DMS53 (cell line): Measurements from ENCODE around the gene MIS12.

Experiments used
- DNase-seq: peaks from one replicate; lab custom pipeline; 2025; lab: John Stamatoyannopoulos, UW

The MIS12 gene

DNA sequence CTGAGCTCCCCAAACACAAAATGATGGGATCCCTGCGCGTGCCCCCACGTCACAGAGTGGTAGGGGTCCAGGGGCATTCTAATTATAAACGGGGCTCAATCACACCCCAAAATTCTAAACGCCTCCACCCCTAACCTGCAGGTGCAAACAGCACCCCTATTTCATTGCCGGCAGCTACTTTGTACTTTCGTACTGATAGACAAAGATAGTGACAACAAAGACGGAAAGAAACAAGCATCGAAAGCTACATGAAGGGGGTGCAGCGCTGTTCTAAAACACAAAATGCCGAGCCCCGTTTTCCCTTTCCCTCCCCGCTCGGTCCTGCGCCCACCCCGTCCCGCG, 13.9 kb downstream of the MIS12 start:
- DNase-seq = no peak

DNA sequence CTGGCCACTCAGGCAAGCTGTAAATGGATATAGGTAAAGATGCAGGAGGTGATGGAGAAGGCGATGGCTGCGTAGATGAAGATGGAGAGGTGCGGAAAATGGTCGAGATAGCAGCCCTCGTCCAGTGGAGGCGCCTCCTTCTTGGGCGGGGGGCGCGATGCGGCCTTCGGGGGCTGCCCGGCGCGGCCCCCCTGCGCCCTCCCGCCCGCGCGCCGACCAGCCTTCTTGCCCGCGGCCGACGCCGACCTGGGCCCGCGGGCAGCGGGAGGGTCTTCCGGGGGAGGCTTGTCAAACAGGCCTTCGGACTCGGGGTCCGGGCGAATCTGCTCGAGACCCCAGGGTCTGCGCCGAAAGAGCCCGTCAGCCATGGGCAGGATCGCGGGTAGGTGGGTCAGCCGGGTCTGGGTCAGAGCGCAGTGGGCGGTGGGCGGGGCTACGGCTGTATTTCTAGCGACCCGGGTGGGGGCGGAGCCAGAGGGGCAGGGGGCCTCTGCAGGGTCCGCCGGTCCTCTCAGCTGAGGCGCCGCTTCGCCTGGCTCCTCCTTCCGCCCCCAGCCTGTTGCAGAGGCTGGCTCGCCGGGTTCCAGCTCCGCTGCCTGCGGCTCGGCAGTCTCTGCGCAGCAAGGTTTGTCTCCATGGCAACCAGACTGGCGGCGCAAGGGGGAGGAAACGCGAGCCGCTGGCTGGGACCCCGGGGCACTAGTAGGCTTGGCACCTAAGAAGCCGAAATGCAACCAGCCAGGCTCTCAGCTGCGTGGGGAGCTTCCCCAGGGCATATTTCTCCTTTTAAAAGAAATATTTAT, 14.4 kb downstream of the MIS12 start:
- peak; percentile 84 for DNase-seq

DNA sequence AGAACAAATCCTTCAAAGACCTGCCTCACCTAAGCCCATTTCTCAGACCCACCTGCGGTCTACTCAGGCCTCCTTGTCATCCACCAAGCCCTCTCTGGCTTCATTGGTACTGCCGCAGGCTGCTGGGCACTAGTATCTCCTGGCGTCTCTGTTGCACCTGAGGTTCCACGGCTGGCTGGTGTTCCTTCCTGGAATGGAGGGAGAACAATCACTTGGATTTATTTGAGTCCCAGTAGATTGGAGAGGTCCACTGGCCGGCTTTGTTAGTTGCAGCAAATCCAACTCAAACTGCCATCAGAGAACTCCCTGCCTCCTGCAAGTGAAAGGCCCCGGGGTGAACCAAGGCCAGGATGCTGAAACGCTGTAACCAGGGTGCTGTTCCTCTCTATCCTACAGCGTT, 15.3 kb downstream of the MIS12 start:
- no peak for DNase-seq

DNA sequence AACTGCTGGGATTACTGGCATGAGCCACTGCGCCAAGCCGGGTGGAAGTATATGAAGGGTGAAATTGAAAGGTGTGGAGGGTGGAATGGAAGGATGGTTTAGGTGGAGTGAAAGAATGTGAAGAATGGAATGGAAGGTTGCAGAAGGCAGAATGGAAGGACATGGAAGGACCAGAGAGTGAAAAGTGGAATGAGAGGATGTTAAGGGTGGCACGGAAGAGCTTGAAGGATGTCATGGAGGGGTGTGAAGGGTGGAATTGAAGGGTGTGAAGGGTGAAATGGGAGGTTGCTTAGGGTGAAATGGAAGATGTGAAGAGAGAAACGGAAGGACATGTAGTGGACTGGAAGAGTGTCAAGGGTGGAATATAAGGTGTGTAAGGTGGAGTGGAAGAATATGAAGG, 16.2 kb downstream of the MIS12 start:
- no peak for DNase-seq

DNA sequence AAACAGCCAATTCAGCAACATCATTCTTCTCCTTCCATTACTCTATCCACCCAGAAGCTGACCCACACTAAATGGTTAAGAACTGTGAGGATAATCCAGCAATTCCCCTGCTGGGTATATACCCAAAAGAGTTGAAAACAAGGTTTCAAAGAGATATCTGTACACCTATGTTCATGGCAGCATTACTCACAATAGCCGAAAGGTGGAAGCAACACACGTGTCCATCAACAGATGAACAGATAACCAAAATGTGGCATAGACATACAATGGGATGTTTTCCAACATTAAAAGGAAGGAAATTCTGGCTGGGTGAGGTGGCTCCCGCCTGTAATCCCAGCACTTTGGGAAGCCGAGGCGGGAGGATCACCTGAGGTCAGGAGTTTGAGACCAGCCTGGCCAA, 19.9 kb downstream of the MIS12 start:
- DNase-seq = peak; percentile 41

DNA sequence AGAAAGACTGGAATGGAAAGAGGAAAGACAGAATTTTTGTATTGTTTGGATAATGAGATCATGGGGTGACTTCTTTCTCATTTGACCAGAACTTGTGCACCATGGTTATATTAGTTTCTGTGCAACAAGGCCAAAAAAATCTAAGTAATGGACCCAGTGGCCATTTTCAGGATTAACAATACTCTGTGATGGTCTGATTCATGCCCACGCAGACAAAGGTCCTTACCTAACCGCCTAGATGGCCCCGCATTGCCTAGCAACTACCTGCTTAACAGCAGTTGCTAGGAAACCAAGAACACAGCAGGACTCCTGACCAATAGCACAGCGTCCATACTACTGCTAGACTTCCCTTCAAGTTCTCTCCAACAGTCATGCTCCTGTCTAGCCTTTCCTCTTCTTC, 22.4 kb downstream of the MIS12 start:
- peak; percentile 68 for DNase-seq

DNA sequence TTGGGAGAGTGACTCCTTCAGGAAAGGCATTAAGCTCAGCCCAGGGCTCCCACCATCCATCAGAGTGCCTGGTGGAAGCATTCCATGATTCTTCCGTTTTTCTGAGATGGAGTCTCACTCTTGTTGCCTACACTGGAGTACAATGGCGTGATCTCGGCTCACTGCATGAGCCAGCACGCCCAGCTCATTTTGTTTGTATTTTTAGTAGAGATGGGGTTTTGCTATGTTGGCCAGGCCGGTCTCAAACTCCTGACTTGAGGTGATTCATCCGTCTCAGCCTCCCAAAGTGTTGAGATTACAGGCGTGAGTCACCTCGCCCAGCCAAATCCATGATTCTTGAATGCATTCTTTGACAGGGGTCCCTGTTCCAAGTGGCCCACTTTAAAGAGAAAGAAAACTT, 23.1 kb downstream of the MIS12 start:
- no peak for DNase-seq

DNA sequence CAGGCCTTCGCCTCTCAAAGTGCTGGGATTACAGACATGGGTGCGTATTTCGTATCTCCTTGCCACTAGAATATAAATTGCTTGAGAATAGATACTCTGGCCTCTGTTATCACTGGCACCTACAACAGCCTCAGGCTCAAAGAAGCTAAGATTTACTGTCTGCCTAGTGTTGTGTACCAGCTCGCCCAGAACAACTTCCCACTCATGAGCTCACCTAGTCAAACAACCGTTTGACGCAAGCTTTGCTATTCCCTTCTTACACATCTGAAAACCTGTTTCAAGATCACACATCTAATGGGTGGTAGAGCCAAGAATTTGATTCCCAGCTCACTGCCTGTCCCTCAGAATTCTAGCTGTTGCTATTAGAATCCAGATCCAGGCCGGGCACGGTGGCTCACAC, 24.4 kb downstream of the MIS12 start:
- DNase-seq = peak; percentile 27

DNA sequence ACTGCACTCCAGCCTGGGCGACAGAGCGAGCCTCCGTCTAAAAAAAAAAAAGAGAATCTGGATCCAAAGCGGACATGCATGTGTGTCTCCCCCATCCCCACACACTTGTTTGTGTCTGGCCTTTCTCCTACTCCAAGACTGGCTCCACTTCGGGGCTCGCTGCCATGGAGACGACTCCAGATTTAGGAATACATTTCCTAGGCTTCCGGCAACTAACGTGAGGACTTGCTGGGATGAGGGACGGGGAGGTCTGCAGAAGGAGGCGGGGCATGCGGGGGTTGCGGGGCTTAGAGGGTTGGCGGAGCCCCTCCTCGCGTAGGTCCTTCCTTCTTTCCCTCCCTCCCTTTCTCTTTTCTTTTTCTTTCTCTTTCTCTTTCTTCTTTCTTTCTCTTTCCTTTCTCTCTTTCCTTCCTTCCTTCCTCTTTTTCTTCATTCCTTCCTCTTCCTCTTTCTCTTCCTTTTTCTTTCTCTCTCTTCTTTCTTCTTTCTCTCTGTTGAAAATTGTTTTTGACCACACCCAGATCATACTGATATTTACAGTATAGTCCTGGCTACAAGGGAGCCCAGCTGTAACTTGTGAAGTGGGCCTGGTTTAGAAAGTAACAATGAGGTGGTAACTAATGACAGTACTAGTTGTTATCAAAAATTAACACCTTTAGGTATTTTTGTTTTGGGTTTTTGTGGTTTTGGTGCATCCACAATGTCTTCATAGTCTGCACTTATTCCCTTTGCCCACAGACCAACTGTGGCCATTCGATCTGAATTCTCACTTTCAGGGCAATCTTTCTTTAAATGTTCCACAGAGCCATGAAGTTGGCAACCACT, 25.2 kb downstream of the MIS12 start:
- no peak for DNase-seq

DNA sequence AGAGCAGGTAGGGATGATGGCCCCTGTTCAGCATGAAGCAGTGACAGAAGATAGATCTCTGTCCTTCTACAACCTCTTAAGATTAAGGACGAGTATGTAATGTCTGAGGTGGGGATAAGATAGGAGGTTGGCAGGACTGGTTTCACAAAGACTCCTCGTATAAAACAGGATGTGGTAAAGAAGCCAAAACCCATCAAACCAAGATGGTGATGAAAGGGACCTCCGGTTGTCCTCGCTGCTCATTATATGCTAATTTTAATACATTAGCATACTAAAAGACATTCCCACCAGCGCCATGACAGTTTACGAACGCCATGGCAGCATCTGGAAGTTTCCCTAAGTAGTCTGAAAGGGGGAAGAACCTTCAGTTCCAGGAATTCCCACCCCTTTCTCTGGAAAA, 27.3 kb downstream of the MIS12 start:
- DNase-seq = no peak

DNA sequence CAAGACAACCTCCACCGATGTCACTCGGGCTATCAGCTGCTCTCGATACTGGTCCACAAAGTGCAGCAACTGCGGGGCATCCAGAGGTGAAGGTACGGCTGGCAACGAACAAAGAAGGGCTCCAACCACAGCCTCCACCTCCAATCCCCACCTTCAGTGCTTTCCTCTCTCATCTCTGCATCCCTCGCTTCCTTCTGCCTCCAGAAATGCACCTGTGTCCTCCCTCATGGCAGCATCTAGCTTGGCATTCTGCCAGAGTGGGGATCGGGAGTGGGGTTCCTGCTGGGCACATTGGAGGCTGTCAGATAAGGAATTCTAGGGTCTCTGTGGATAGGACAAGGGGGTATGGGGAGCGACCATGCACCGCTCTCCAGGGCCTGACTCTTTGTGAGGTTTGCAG, 28.6 kb downstream of the MIS12 start:
- no peak for DNase-seq

DNA sequence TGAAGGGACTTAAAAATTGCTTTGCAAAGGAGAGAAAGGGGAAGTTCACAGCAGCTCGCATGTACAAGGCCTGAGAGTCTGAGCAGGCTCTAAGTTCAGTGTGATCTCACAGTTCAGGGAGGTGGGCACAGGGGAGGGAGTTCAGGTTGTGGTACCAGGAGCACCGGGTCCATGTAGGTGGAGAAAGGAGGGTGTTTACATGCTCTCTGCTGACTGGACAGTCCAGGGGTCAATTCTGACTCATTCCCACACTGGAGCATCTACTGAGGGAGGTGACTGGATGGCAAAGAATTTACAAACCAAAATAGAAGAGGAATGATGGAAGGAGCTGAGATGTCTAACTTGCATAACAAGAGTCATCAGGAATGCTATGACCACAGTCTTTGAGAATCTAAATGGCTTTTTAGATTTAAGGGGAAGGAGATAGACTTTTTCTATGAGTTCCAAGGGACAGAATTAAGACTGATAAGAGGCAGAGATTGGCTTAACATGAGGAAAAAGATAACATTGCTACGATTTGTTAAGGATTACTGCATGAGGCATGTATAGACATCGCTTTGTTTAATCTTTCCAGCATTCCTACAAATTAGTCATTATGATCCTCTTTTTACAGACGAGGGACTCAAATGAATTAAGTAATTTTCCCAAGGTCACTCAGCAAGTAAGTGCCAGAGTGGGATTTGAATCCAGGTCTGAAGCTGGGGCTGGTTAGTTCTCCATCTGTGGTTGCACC, 29.9 kb downstream of the MIS12 start:
- DNase-seq = no peak

DNA sequence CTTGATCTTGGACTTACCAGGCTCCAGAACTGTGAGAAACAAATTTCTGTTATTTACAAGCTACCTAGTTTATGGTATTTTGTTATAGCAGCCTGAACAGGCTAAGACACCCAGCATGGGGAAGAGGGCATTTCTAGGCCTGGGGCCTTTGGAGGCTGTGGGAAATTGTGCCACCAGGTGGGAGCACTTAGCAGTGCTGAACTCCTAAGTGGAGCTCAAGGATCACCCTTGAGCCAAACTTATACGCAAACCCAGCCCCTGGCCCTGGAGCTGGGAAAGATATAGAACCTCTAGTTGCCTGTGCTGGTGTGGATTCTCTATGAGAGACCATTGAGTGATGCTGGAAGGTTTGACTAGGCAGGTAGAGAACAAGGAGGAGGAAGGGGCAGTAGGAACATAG, 36.1 kb downstream of the MIS12 start:
- no peak for DNase-seq

DNA sequence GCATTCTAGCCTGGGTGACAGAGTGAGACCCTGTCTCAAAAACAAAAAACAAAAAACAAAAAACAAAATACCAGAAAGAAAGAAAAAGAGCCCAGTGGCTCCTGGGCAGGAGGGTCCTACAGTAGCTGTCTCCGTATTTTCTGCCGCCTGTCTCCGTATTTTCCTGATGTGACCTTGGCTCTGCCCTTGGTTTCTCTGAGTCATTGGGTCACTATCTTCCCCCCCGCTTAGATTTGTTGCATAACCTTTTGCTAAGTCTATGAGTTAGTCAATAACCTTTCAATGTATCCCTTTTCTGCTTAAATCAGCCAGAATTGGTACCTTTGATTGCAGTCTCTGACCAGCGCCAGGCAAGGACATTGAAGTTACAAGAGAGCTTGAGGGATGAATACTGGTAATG, 36.9 kb downstream of the MIS12 start:
- no peak for DNase-seq

DNA sequence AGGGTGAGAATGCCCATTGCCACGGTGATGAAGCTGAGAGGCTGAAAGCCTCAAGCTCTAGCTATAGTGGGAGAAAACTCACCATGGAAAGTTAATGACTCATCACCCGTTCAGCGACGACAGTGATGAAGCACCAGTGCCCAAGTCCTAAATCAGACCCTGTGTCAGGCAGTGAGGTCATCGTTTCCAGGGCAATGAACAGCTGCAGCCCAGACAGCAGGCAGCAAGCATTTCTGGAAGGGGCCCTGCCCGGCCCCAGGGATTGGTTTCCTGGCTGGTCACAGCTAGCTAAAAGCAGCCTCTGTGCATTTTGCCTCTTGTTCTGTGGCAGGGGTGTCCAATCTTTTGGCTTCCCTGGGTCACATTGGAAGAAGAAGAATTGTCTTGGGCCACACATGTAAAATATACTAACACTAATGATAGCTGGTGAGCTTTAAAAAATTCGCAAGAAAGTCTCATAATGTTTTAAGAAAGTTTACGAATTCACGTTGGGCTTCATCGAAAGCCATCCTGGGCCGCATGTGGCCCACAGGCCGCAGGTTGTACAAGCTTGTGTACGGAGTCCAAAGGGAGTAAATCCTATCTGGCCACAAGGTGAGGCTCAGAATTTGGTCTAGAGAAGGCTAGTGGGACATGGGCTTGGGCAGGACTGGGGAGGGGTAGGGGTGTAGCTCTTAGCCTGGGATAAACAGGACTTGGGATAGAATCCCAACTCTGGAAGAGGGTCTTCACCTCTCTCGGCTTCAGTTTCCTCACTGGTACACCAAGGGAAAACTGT, 40.6 kb downstream of the MIS12 start:
- peak; percentile 86 for DNase-seq

DNA sequence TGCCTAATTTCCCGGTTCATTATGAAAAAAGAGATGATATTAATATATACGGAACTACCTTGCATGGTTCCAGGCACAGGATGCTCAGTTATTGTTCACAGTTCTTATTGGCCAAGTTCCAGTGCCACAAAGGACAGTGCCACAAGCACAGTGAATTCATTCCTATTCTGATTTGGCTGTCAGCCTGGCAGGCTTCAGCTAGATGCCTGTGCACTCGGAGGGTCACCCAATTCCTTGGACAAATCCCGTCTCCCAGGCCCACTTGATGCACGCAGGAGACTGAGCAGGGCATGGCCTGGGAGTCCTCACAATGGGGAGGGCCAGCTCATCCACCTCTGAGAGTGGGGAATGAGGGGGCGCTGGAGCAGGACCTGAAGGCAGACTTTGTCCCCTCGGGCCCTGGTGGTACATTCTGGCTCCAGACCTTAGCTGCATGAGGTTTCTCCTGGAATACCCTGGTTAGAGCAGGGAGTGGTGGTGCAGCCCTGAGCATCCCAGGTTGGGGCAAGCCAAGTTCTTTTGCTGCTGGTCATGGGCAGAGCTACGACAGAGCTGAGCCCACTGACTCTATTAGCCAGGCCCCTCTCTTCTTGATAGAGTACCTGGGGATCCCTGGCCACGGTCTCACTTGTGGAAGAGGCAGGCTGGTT, 41.4 kb downstream of the MIS12 start:
- DNase-seq = no peak

DNA sequence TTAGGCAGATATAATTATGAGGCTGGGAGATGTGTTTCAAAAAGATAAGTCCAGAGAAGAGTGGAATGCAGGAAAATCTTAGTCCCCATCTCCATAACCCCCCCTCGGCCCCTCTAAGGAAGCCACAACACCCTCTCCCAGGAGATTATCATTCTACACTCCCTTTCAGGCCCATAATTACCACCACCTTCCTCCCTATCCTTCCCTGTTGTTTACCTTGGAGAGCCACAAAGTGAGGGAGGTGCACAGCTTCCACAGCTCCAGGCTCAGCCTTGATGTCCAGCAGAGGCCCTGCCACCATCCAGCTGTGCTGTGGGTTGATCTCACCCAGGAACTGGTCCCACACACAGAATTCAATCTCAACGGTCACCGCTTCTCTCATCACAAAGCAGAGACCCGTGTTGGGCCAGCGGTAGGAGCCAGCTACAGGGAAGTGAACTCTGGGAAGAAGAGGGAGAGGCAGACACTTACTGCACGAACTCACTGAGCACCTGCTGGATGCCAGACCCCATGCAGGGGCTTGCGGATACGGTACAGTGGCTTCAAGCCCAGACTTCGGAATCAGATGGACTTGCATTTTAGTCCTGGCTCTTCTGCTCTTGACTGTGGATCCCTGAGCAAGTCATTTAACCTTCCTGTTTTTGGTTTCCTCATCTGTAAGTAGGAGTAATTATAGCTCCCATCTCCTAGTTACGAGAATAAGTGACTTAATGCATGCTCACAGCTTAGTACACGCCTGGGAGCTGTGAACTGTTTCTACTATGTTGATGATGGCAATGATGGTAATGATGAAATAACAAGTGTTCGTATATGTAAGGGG, 44.1 kb downstream of the MIS12 start:
- no peak for DNase-seq

DNA sequence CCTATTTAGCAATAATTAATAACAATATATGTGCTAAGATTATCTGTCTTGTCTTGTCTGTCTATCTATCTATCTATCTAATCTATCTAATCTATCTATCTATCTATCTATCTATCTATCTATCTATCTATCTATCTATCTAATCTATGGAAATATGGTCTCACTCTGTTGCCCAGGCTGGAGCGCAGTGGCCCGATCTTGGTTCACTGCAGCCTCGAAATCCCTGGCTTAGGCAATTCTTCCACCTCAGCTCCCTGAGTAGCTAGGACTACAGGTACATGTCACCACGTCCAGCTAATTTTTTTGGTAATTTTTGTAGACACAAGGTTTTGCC, 44.7 kb downstream of the MIS12 start:
- DNase-seq = no peak

DNA sequence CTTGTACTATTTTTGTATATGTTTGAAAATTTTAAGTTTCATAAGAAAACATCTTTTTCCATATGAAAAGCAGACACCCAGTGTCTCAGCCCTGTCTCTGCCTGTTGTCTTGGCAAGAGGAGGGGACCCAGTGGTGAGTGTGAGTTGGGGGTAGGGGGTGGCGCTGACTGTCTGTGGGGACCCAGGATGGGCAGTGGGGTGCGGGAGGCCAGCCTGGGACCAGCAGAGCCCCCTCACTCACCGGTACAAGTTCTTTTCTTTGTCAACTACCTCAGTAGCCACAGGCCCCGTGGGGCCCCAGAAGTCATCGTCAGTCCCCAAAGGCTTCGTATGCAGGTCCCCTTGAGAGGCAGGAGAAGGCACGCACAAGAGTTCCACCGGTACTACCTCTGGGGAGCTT, 46.2 kb downstream of the MIS12 start:
- no peak for DNase-seq

DNA sequence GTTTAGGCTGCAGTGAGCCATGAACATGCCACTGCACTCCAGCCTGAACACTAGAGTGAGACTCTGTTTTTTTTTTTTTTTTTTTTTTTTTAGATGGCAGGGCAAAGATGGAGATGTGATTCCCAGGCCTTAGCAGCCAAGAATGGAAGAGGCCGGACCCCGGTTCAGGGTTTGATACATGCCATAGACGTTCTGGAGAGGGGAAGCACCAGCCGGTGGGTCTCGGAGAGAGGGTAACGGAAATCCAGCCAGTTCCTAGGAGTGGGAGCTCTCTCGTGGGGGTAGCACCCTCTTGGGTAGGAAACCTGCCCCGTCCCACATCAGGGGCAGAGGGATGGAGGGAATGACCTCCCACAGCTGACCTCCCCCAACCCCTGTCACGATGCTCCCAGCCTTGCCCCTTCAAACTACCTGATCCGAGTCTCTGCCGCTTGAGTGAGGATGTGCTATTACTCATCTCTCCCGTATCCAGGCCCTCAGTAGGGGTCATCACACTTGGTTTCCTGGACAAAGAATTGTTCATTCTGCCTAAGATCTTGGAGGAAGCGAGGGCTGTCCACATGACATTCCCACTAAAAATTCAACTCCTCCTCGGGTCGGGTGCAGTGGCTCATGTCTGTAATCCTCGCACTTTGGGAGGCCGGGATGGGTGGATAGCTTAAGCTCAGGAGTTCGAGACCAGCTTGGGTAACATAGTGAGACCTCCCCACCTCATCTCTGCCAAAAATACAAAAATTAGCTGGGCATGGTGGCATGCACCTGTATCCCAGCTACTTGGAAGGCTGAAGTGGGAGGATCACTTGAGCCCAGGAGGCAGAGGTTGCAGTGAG, 47.3 kb downstream of the MIS12 start:
- no peak for DNase-seq
